Measurements from ENCODE around the gene MAP1A.
"Not testable (repeated sequence)": the region's sequence is repeated elsewhere in the genome, so short reads cannot be mapped to it uniquely, and the experiment has no call there.

Gene MAP1A

GRCh38 chr15:43528542-43529007 is 11.2 kb downstream of the MAP1A start:
- TF ChIP-seq CTCF (IDR thresholded peaks at IDR 0.05; ENCODE audit: low read depth, low read length) = no peak
- H3K4me3 ChIP-seq (ENCODE audit: low read depth, low read length) = no peak overlapping the region
- in situ Hi-C loops (cut with HindIII; ENCODE audit: low sequenced_read_pairs) = no loop called here
- DNase-seq (ENCODE audit: low read depth, low spot score) = no peak

GRCh38 chr15:43529141-43529540 is 11.7 kb downstream of the MAP1A start:
- no peak for TF ChIP-seq CTCF (IDR thresholded peaks at IDR 0.05; ENCODE audit: low read depth, low read length)
- DNase-seq (ENCODE audit: low read depth, low spot score) = no peak
- no peak overlapping the region for H3K4me3 ChIP-seq (ENCODE audit: low read depth, low read length)
- in situ Hi-C loops (cut with HindIII; ENCODE audit: low sequenced_read_pairs) = no loop called here

GRCh38 chr15:43529587-43530345 is 12.4 kb downstream of the MAP1A start:
- in situ Hi-C loops (cut with HindIII; ENCODE audit: low sequenced_read_pairs) = no loop called here

GRCh38 chr15:43531018-43531670 is 13.7 kb downstream of the MAP1A start:
- in situ Hi-C loops (cut with HindIII; ENCODE audit: low sequenced_read_pairs) = no loop called here
- TF ChIP-seq CTCF (IDR thresholded peaks at IDR 0.05; ENCODE audit: low read depth, low read length) = no peak
- no peak overlapping the region for H3K4me3 ChIP-seq (ENCODE audit: low read depth, low read length)
- DNase-seq (ENCODE audit: low read depth, low spot score) = no peak

More at GRCh38 chr15:43529587-43530345, 12.4 kb downstream of the MAP1A start:
- DNase-seq (ENCODE audit: low read depth, low spot score) = no peak
- TF ChIP-seq CTCF (IDR thresholded peaks at IDR 0.05; ENCODE audit: low read depth, low read length) = no peak
- H3K4me3 ChIP-seq (ENCODE audit: low read depth, low read length) = no peak overlapping the region

- H3K4me3 ChIP-seq (ENCODE audit: low read depth, low read length); DNase-seq (ENCODE audit: low read depth, low spot score); in situ Hi-C loops (cut with HindIII; ENCODE audit: low sequenced_read_pairs): not testable (repeated sequence)
Observed at GRCh38 chr15:43532826-43533225, 15.4 kb downstream of the MAP1A start.

- DNase-seq (ENCODE audit: low read depth, low spot score) = no peak
- no peak overlapping the region for H3K4me3 ChIP-seq (ENCODE audit: low read depth, low read length)
- in situ Hi-C loops (cut with HindIII; ENCODE audit: low sequenced_read_pairs) = no loop called here
- TF ChIP-seq CTCF (IDR thresholded peaks at IDR 0.05; ENCODE audit: low read depth, low read length) = no peak
Observed at GRCh38 chr15:43534897-43535296, 17.5 kb downstream of the MAP1A start.

- H3K4me3 ChIP-seq (ENCODE audit: low read depth, low read length) = no peak overlapping the region
- no peak for DNase-seq (ENCODE audit: low read depth, low spot score)
- in situ Hi-C loops (cut with HindIII; ENCODE audit: low sequenced_read_pairs) = no loop called here
- TF ChIP-seq CTCF (IDR thresholded peaks at IDR 0.05; ENCODE audit: low read depth, low read length) = no peak
Observed at GRCh38 chr15:43538091-43538490, 20.7 kb downstream of the MAP1A start.
